NOMO-1 (cell line): ENCODE data around the gene SYNDIG1.

Experiments used
- DNase-seq, 2 experiments: peaks; one replicate each; lab custom pipeline; 2025; ENCODE audit not compliant: unreplicated experiment in 2 of 2; lab: John Stamatoyannopoulos, UW

SYNDIG1 gene

DNA sequence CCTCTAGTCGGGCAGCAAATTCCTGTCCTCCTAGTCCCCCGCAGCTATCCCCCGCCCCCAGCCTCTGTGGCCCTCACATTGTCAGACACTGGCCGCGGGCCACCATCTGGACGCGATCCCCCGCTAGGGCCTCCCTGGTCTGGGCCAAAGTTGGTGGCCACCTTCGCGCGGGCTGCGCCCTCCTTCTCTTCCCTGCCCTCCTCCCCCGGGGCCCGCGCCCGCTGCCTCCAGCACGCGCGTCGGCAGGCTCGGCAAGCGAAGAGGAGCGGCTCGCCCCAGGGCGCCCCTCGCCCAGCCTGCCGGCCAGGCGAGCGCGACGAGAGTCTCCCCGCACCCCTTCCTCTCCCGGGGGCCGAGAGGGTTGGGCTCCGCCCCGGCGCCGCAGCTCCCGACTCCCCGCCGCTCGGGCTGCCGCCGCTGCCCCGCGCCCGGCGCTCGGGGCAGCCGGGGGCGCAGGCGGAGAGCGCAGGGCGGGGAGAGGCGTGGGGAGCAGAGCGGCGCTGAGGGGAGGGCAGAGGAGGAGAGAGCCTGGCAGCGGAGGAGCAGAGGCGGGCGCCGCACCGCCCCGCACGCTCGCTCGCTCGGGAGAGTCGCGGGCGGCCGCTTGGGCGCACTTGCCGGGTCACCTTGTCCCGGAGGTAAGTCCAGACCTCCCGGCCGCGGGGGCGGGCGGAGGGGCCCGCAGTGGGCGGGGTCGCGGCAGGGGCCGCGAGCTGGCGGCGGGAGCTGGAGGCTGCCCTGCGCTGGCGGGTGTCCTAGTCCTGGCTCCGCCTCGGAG lies at the start of gene SYNDIG1:
Gene SYNDIG1 (plus strand): TSS at position 514 of the 778 bp plus-strand sequence. CDS start 73,469 bp downstream, outside the sequence.
- no peak for DNase-seq

DNA sequence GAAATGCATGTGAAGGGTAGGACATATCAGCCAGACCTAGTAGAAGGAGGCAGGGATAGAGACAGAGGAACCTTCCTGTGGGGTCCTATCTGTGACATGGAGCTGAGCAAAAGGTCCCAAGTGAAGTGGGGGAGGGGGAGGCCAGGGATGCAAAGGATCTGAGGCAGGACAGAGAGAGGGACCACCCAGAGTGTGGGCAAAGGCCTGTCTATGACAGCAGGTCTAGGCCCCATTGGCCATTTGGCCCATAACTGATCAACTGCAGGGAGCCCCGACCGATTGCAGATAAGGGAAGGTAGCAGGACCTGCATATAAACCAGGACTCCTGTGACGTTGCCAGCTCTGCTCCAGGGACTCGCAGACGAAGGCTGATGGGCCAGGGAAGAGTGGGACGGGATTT lies 49.6 kb upstream of the SYNDIG1 start:
- DNase-seq, result no peak

DNA sequence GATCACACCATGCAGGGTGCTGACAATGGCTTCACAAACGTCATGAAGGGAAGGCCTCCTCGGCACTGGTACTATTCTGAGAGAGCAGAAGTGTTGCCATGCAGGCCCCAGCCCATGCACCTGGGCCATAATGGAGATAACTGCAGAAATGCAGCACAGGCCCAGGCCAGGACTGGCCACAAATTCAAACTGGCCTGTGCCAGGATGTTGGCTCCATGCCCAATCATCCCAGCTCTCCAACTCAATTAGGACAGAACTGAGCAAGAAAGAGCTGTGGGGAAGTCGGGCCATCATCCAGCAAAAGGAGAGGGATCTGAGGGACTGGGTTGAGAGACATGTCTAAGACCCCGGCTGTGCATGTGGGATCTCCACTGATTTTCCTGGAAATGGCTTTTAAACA lies 48.9 kb upstream of the SYNDIG1 start:
- DNase-seq, result no peak

DNA sequence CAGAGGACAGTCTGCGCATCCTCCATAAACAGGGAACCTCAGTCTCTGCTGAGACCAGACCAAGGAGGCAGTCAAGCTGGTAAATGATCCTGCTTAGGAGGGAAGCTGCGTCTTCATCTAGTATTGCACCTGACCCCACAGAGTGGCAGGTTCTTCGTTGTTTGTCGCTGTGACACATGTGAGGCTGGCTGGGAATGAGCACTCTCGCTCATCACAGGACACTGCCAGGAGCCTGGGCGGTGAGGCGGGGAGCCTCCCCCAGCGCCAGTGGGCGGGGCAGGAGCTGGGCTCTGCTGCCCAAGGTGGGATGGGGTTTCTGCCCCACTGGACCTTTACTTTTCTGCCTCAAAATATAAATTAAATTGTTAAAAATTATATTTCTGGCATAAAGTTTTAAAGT lies 48.4 kb upstream of the SYNDIG1 start:
- DNase-seq, result no peak

DNA sequence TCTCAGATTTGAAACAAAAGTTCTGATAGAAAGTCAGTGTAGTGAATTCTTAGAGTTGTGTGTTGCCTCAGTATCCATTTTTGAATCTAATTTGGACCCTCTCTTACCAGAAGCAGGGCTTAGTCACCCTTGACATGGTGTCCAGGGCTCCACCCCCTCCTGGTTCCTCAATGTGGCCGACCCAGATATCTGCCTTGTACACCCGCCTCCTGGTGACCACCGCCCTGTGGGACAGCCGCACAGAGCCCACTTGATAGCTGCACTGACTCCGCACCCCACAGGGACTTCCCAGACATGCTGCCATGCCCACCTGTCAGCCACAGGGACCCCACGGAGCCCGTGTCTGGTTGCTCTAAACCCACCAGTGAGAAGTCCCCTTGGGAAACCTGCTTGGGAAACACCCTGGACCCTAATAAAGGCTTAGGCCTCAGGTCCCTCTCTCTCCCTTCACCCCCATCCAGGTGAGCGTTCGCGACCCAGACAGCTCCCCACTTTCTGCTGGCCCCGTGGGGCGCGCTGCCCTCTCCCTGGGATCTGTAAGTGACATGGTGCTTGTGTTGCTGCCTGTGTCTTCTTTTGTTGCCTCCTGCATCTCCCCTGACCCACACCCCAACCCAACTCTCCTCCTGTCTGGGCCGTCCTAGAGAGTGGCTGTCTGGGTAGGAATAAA lies 47.2 kb upstream of the SYNDIG1 start:
- DNase-seq, result no peak

DNA sequence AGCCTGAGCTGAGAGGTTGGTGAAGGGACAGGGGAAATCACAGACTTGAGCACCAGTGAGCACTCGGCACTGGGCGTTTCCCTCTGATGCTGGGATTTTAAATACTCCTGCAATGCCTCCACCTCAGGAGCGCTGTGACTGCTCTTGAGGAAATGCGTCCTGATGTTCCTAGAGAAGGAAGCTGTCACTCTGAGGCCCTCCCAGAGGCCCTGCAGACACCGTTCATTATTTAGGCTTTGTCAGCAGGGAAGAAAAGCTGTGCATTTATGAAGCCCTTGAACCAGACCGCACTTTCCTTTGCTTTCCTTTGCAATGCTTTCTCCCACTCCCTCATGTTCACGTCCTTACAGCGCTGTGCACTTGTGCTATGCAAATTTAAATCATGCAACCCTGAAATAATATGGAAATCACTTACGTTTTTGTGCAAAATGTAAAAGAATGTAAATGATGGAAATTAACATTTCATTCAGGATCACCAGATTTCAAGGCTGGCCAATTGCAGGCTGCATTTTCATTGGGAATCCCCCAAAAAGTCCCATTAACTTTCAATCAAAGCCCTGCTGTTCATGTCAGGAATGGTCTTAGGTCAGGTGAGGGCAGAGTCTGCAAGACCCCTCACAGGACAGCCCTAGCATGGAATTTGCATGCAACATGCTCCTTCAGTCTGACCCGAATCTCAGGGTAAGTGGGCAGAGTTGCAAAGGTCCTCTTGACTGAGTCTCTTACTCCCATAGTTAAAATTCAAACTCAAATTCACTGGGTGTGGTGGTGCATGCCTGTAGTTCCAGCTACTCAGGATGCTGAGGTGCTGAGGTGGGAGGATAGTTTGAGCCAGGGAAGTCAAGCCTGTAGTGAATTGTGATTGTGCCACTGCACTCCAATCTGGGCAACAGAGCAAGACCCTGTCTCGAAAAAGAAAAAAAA lies 45.8 kb upstream of the SYNDIG1 start:
- no peak for DNase-seq

DNA sequence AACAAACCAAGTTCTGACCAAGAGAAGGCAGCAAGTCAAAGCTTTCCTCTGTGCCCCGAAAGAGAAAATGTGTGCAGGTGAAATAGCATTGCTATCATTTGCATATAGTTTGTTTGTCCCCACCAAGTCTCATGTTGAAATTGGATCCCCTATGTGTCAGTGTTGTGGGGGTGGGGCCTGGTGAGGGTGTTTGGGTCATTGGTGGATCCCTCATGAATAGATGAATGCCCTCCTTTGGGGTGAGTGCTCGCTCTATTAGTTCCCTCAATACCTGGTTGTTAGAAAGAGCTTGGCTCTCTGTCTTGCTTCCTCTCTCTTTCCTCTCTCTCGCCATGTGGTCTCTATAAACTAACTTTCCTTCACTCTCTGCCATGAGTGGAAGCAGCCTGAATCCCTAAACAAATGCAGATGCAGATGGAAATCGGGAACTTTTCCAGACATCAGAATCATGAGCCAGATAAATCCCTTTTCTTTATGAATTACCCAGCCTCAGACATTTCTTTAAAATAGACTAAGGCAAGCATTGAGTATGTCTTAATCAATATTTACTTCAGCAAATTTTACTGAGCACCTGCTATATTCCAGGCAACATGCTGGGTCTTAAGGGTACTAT lies 43.8 kb upstream of the SYNDIG1 start:
- DNase-seq, result no peak

DNA sequence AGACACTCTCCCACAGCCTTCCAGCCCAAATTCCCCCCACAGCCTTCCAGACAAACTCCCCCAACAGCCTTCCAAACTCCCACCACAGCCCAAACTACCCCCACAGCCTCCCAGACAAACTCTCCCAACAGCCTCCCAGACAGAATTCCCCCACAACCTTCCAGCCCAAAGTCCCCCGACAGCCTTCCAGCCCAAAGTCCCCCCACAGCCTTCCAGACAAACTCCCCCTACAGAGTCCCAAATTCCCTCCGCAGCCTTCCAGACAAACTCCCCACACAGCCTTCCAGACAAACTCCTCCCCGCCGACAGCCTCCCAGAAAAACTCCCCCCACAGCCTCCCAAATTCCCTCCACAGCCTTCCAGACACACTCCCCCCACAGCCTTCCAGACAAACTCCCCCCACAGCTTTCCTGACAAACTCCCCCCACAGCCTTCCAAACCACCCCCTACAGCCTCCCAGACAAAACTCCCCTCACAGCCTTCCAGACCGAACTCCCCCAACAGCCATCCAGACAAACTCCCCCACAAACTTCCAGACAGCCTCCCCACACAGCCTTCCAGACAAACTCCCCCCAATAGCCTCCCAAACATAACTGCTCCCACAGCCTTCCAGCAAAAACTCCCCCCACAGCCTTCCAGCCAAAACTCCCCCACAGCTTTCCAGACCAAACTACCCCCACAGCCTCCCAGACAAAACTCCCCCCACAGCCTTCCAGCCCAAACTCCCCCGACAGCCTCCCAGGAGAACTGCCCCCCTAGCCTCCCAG lies 38.0 kb upstream of the SYNDIG1 start:
- no peak for DNase-seq

DNA sequence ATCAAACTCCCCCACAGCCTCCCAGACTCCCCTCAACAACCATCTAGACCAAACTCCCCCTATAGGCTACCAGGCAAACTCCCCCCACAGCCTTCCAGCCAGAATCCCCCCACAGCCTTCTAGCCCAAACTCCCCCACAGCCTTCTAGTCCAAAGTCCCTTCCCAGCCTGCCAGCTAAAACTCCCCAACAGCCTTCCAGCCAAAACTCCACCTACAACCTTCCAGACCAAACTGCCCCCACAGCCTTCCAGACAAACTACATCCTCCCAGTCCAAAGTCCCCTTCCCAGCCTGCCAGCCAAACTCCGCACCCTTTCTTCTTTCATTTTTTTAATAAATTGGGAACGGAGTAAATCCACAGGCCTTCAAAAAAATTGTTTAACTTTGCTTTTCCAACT lies 37.4 kb upstream of the SYNDIG1 start:
- no peak for DNase-seq

DNA sequence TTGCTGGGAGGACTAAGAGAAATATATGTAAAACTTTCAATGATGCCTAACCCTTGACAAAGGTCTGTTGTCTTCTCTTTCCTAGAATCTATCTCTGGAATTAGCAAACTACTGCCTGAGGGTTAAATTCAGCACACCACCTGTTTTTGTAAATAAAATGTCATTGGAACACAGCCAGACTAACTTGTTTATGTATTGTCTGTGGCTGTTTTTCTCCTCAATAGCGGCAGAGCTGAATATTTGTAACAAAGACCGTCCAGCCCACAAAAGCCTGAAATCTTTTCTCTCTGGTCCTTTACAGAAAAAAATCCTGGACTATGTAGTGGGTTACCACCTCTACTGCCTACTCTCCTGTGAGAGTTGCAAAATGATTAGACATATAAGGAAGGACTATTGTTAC lies 33.3 kb upstream of the SYNDIG1 start:
- no peak for DNase-seq

DNA sequence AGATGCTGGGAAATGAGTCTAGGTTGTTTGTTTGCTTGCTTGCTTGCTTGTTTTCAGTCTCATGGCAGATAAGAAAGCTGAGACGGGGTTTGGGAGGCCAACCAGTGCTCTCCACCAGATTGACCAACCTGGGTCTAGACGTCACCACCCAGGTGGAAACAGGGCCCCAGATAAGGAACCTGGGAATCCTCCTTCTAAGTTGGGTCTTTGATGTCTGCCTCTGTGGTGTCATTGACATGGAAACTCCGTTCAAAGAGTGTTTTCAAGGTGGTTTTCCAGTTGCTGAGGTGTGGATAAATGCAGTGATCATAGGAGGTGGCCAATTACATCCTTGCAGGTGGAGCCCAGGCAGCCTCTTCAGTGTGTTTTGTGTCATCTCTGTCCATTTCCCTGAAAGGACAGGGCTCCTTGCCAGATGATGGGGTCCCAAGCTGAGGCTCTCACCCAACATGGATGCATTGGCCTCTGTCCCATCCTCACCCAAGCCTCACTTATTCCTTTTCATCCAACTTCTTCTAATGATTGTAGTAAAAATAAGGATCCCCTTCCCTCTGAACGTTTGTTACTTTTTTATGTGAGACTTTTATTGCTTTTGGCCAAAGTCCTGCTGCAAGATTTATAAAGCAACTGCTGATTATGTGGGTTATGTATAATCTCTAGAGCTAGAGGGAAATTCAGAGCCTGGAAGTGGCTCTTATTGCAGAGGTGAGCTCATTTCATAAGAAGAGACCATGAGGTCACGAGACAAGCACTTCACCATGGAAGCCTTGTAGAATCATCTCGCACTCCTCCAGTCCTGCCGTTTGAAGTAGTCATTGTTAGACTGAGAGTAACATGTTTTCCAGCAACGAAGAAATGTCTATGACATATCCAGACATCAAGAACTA lies 32.0 kb upstream of the SYNDIG1 start:
- DNase-seq, result no peak

DNA sequence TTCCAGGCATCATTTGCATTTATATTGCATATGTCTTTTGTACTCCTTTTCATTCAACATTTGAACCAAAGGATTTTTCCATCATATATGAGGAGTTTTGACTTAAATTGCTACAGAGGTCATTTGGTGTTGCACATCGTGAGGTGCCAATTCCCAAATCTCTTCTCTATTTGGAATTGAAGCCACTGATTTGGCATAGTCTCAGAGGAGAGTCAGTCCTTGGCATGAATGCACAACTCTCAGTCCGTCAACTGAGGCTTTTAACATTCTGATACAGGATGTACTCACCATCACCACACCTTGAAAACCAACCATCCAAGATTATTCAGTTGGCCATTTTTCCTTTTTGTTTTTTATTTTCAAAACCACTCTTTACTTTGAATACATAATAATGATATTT lies 31.1 kb upstream of the SYNDIG1 start:
- no peak for DNase-seq

DNA sequence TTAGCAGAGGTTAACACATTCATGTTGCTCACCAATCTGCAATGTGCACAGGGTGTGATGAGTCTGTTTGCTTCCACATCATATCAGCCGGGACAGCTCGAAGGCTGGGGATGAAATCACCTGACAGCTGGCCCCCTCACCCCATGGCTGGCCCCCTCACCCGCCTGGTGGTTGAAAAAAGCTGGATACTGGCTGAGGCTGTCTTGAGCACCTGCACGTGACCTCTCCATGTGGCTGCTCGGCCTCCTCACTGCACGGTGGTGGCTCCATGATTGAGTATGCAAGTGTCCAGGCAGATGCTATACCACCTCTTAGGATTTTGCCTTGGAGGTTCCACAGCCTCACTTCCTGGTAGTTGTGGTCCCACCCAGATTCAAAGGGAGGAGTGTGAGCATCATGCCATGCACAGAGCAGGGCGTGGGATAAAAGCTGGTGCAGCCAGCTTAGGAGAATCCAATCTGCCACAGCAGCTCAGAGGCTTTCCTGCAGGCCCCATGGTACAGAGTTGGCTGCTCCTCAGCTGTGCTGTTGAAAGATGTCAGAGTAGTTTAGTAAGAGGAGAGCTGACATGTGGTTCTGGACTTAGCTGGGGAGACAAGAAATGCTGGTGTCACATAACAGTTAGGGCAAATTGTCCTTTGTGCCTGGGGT lies 29.6 kb upstream of the SYNDIG1 start:
- DNase-seq, result no peak

DNA sequence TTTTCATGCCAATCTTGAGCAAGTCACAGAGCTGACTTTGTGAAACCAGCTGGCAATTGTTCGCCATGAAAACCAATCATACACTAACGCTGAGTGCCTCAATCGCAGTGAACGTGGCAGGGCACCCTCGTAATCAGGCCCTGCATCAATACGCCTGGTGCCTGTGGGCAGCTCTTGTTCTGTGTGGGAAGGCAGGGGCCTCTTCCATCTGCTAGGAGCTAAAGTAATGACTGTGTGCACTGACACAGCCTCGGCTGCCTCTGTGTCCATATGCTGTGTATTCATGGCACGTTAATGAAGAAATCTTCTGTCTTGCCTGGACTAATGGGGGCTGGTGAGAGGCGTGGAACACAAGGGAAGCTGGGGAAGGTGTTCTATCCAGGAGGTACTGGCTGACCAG lies 27.8 kb upstream of the SYNDIG1 start:
- DNase-seq, result no peak

DNA sequence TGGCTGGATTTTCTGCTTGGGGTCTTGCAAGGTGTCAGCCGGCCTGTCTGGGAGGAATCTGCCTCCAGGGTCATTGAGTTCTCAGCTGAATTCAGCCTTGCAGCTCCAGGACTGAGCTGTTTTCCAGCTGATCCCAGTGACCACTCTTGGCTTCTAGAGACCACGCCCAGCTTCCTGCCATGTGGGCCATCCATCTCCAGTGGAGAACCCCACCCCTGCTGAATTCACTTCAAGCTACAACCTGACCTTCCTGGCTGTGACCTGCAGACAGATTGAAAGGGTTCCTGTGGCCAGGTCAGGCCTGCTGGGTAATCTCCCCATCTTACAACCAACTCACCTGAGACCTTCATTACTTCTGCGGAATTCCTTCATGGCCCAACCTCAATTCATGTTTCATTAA lies 26.5 kb upstream of the SYNDIG1 start:
- DNase-seq, result no peak

DNA sequence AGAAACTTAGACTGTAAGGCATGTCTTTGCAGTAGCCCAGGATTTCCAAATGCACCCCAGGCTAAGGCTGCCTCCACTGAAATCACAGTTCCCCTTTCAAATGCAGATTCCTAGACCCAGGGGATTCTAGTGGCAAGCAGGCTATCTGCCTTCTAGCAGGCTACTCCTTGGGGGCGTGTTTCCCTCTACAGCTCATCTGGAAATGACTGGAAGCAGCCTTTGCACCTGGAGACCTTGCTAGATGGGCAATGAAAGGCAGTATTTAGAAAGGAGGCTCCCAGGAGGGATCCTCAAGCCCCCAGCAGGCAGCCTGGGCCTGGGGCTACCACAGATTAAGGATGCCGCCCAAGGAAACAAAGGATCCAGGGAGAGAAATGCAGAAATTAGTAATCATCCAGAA lies 26.0 kb upstream of the SYNDIG1 start:
- no peak for DNase-seq

DNA sequence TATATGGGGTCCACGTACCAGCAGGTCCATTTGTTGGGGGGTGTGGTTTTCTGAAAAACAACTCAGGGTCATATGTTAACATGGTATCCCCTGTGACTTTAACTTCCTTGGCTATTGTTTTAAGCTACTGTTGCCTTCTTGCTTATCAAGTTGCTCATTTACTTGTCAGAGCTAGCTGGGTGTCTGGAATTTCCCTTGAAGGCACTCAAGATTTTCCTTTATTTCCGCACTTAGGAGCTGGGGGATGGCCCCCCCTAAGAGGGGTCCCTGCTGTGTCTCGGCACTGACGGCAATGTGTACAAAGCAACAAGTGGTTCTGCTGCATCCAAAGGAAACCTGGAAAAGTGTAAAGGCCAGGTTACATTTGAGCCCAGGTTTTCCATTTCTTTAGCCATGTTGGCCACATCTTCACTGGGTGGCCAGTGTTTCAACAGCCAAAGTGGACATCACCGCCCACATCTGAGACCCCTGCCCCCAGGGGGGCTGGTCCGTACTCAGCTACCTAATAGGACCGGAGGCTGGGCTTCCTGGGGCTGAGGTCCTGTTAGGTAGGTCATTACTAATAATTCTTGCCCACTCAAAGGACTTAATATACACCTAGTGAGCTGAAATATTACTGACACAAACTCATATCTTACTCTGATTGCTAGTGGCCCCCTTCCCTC lies 24.8 kb upstream of the SYNDIG1 start:
- DNase-seq, result no peak

DNA sequence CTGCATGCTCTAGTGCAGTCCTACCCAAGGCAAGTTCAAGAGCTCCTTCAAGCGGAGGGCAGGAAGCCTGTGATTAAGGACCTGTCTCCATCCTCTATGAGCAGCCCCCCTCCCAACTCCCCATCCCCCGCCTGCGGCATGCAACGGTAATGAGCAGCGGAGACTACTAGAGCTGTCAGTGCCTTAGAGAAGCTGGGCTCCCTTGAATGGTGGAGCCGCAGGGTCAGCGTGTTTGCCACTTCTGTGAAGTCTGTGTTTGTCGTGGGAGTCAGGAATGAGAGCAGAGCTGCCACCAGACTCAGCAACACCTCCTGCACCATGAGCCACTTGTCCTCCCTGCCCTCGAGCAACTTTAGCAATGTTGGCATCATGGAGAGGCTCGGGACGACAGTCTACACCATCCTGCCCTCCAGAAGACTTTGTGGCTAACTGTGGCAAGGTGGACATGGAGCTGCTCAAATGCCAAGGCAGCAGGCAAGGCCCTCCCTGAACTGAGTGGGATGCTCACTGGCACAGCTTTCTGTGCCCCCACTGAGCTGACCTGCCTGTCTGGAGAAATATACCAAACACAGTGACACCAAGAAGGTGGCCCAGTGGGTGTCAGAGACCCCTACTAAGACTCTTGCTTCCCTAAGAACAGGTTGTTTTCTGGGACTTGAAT lies 23.8 kb upstream of the SYNDIG1 start:
- DNase-seq, result no peak
